ENCODE data around the gene ICAM1.

GRCh38 chr19:10224337-10224736 lies 46.6 kb upstream of the ICAM1 start:
- no peak for TF ChIP-seq CTCF (IDR thresholded peaks at IDR 0.05)
- TF ChIP-seq POLR2AphosphoS5 (IDR thresholded peaks at IDR 0.05; ENCODE audit: low read depth, low read length): no peak

Data from Panc1 (cell line).